Measurements from ENCODE around the gene ANXA4.

GRCh38 chr2:69847068-69847828, 105.3 kb downstream of the ANXA4 start:
- TF ChIP-seq CTCF (IDR thresholded peaks at IDR 0.05) (no peak), EMX1 (CRISPR knock-in tag; IDR thresholded peaks at IDR 0.05) (no peak), IRF1 (CRISPR knock-in tag; IDR thresholded peaks at IDR 0.05) (no peak)
